HG03045 (cell line): ENCODE results near the gene GAB2.
"Not testable (repeated sequence)": the region's sequence is repeated elsewhere in the genome, so short reads cannot be mapped to it uniquely, and the experiment has no call there.

Experiments
- ATAC-seq: cut with Tn5 transposase; IDR thresholded peaks from one replicate; pipeline ENCODE4 v1.9.1; 2021; ENCODE audit warnings: mild to moderate bottlenecking, moderate library complexity; ENCODE audit not compliant: unreplicated experiment

Gene GAB2

GRCh38 chr11:78228467-78228866, 189.2 kb downstream of the GAB2 start:
- ATAC-seq: no peak

GRCh38 chr11:78227921-78228320, 189.7 kb downstream of the GAB2 start:
- ATAC-seq: no peak

GRCh38 chr11:78226684-78227680, 190.6 kb downstream of the GAB2 start:
- no peak for ATAC-seq

GRCh38 chr11:78224906-78225420, 192.7 kb downstream of the GAB2 start:
- ATAC-seq: no peak

GRCh38 chr11:78224506-78224905, 193.1 kb downstream of the GAB2 start:
- ATAC-seq: no peak

GRCh38 chr11:78223320-78223954, 194.2 kb downstream of the GAB2 start:
- peak; percentile 66 for ATAC-seq

GRCh38 chr11:78222726-78223125, 194.9 kb downstream of the GAB2 start:
- not testable (repeated sequence) for ATAC-seq

- no peak for ATAC-seq
Measured at GRCh38 chr11:78221396-78222315, 196.0 kb downstream of the GAB2 start.

GRCh38 chr11:78220218-78221157, 197.1 kb downstream of the GAB2 start:
- ATAC-seq: no peak

GRCh38 chr11:78219493-78220217, 198.0 kb downstream of the GAB2 start:
- no peak for ATAC-seq

- no peak for ATAC-seq
Measured at GRCh38 chr11:78218707-78219492, 198.7 kb downstream of the GAB2 start.

- no peak for ATAC-seq
Measured at GRCh38 chr11:78217650-78218541, 199.7 kb downstream of the GAB2 start.

GRCh38 chr11:78216571-78217287, 200.9 kb downstream of the GAB2 start:
- no peak for ATAC-seq

- no peak for ATAC-seq
Measured at GRCh38 chr11:78216021-78216420, 201.6 kb downstream of the GAB2 start.

GRCh38 chr11:78214331-78215194, 203.1 kb downstream of the GAB2 start:
- no peak for ATAC-seq
